ENCODE measurements around the gene RABGAP1L. TPM values are rescaled to one million over a fixed set of nuclear protein-coding genes. Genes with fewer than 3 reads are reported as not detected.
"Not testable (repeated sequence)": the region's sequence is repeated elsewhere in the genome, so short reads cannot be mapped to it uniquely, and the experiment has no call there.

The RABGAP1L gene
- total RNA-seq = 100 to 1,000 TPM in 1 of 2 donors, 10 to 100 TPM in 1; 53.4 to 101 TPM

DNA sequence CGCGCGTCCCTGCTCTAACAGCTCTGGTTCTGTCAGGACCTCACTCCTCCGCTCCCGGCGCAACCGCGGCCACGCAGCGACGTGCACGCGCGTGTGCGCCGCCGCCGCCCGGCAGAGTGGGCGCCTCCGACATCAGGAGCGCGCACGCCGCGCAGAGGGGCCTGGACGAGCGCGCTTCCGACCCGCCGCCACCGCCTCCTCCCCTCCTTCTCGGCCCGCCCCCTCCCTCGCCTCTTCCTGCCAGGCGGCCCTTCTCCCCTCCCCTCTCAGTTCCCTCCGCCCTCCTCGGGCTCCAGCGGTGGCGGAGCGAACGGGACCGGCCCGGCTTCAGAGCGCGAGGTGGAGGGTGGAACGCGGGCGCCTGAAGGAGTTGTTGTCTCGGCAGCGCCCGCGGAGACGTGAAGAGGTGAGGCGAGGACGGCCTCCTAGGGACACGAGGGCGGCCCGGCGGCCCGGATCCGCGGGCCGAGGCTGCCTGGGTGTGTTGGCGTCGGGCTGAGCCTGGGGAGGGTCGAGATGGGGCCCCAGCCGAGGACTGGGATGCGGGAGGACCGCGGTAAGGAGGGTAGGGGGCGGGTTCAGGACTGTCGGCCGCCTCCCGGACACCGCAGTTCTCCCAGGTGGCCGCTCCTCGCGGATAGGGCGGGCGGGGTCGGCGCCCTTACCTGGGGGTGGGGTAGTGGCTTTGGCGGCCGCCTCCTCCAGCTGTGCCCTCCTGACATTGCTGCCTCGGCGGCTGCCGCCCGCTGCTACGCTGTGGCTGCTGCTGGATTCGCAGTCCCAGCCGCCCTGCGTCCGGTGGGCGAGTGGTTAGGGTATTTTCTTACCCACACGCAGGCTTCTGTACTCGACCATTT, at the start of gene RABGAP1L:
Gene RABGAP1L, plus strand, starts transcription at position 269 of the 857 bp plus-strand sequence.
- Mint-ChIP-seq H3K36me3 (no peaks in the 10 kb centered on the region), H3K27me3 (no peaks in the 10 kb centered on the region), H3K4me3 (peak within 1 kb of the TSS; percentile 92), H3K9me3 (no peaks in the 10 kb centered on the region), H3K27ac (peak within 1 kb of the TSS; percentile 80 to 85), H3K4me1 (ENCODE audit: low read depth in 2 of 2) (peaks cover 60 to 78% of the 10 kb centered on the region in 2 donors)
- ATAC-seq = peak; percentile 93 to 97
- DNase-seq (ENCODE audit: low spot score) = peak; percentile 96

DNA sequence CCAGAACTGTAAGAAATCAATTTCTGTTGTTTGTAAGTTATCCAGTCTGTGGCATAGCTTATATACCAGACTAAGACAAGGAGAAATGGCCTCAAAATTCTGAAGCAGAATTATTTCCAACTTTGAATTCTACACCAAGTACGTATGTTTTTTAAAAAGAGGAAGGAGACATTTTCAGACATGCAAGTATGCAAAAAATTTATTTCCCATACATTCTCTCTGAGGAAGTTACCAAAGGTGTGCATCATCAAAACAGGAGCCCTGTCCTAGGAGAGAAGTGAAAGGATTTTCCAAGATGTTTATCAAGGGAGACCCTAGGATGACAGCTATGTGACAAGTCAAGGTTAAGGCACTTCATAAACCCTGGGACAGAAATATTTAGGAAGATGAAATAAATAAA, 49.3 kb upstream of the RABGAP1L start:
- DNase-seq (ENCODE audit: low spot score) = no peak
- H3K36me3 Mint-ChIP-seq = no peaks in the 10 kb centered on the region
- H3K4me3 Mint-ChIP-seq = no peak overlapping the region
- H3K27ac Mint-ChIP-seq = no peak overlapping the region
- H3K4me1 Mint-ChIP-seq (ENCODE audit: low read depth in 2 of 2) = peaks cover 4 to 5% of the 10 kb centered on the region in 2 donors
- no peaks in the 10 kb centered on the region for H3K9me3 Mint-ChIP-seq
- no peak for ATAC-seq
- H3K27me3 Mint-ChIP-seq = peaks cover 11 to 12% of the 10 kb centered on the region in 2 donors

DNA sequence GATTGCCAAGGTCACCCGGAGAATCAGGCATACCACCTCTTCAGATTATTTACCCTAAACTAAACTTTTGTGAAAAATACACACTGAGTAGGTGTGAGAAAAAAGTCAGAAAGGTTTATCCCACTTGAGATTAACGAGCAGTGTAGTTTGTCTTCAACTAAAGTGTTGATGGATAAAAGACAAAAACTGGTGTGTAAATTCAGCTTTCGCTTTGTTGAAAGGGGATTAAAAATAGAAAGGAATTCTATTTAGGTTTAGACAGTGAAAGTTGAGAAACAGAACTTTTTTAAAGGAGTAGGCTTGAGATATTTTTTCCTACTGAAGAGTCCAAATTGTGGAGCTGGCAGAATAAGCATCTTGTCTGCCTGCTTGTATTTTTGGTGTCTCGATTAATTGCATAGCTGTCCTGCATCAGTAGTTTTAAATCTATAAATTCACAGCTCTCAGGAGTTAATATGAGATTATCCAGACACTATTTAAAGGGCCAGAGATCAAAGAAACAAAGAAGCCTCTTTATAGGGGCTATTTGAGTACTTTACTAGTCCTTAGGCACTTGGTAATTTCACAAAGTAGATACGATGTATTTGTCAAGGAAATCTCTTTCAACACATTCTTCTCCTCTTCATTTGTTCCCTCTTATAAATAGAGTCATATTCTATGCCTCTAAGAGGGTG, 46.7 kb upstream of the RABGAP1L start:
- no peak for ATAC-seq
- H3K27ac Mint-ChIP-seq = no peak overlapping the region
- H3K27me3 Mint-ChIP-seq = peaks cover 0 to 7% of the 10 kb centered on the region in 2 donors
- H3K4me3 Mint-ChIP-seq = no peak overlapping the region
- H3K9me3 Mint-ChIP-seq = no peaks in the 10 kb centered on the region
- peaks cover 4 to 5% of the 10 kb centered on the region in 2 donors for H3K4me1 Mint-ChIP-seq (ENCODE audit: low read depth in 2 of 2)
- no peak for DNase-seq (ENCODE audit: low spot score)
- no peaks in the 10 kb centered on the region for H3K36me3 Mint-ChIP-seq

DNA sequence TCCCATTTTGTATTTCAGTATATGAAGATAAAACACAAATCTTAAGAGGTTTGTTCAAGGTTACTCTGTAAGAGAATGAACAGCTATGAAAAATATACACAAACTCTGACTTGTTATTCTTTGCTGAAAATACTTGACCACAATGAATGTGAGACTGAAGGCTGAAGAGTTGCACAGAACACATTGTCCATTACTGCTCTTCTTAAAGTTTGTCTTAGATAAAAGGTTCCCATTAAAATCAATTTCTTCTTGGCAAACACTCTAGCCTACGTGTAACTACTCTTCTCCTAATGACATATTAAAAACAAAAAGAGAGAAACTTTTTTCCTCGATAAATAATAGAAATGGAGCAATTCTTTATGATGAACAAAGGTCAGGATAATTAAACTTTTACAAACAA, 45.2 kb upstream of the RABGAP1L start:
- DNase-seq (ENCODE audit: low spot score) (no peak), ATAC-seq (no peak)
- no peaks in the 10 kb centered on the region for H3K36me3 Mint-ChIP-seq
- H3K4me1 Mint-ChIP-seq (ENCODE audit: low read depth in 2 of 2) = peaks cover 4 to 5% of the 10 kb centered on the region in 2 donors
- no peaks in the 10 kb centered on the region for H3K9me3 Mint-ChIP-seq
- H3K27ac Mint-ChIP-seq = no peak overlapping the region
- H3K4me3 Mint-ChIP-seq = no peak overlapping the region
- H3K27me3 Mint-ChIP-seq = peaks cover 0 to 9% of the 10 kb centered on the region in 2 donors

DNA sequence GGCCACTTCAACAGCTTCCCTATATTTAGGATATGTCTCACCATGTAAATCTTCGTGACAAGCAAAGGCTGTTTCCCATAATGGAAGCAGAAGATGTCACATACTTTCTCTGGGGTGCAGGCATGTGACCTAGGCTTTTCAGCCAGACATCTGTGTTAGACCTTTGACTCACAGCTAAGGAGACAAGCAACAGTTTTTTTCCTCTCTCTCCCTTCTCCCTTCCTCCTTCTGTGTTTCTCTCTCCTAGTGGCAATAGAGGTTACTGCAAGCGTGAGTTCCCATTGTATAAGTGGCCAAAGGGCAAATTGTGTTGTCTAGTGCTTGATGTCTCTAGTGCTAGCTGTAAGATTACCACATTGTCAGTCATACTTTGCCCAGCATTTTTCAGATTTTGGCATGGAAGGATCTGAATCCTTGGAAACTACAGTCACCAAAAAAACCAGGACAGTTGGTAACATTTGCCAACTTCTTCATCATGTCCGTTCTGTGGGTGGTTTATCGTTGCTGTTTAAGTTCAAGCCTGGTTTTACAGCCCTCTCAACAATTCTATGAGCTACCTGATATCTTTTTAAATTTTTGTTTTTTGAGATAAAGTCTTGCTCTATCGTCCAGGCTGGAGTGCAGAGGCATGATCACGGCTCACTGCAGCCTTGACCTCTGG, 44.4 kb upstream of the RABGAP1L start:
- DNase-seq (ENCODE audit: low spot score) (no peak), ATAC-seq (peak; percentile 61 to 79)
- Mint-ChIP-seq H3K4me1 (ENCODE audit: low read depth in 2 of 2) (peaks cover 4 to 5% of the 10 kb centered on the region in 2 donors), H3K36me3 (no peaks in the 10 kb centered on the region), H3K9me3 (no peaks in the 10 kb centered on the region), H3K27ac (no peak overlapping the region), H3K27me3 (peaks cover 0 to 12% of the 10 kb centered on the region in 2 donors), H3K4me3 (no peak overlapping the region)

DNA sequence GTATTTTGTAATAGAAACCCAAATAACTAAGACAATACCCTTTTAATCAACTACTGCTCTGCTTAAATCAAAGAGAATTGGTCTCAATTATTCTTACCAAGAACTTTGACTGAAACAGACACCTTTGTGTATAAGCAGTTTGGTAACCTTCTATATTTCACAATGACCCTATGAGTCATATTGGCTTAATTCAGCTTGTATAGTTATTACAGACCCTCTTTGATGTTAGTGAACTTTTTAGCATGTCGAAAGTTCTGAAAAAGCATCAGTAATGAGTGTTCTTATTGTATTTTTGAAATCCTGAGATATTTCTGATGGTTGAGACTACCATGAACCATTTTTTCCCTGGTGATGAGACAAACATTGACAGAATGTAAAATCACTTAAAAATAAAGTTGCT, 43.3 kb upstream of the RABGAP1L start:
- Mint-ChIP-seq H3K36me3 (no peaks in the 10 kb centered on the region), H3K9me3 (no peaks in the 10 kb centered on the region), H3K4me1 (ENCODE audit: low read depth in 2 of 2) (peaks cover 4 to 5% of the 10 kb centered on the region in 2 donors), H3K4me3 (no peak overlapping the region), H3K27ac (no peak overlapping the region), H3K27me3 (peaks cover 0 to 12% of the 10 kb centered on the region in 2 donors)
- no peak for DNase-seq (ENCODE audit: low spot score)
- peak in 1 of 2 donors; percentile 70 for ATAC-seq

DNA sequence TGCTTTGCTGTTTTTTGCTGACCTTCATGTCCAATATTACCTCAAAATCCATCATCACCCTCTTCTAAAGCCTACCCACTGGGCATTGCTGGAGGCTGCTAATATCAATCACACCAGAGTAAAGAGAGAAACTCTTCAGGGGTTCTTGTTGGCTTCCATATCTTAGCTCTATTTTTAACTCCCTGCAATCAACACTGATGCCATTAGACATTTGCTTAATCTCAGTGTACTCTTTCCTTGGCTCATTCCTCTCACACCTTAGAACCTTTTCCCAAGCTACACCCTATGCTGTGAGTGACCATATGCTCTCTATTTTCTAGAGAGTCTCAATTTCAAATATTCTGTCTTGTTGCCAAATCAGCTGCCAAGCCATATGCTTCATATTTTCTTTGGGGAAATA, 40.6 kb upstream of the RABGAP1L start:
- H3K27ac Mint-ChIP-seq = no peak overlapping the region
- H3K27me3 Mint-ChIP-seq = peaks cover 0 to 7% of the 10 kb centered on the region in 2 donors
- peaks cover under 1% of the 10 kb centered on the region for H3K36me3 Mint-ChIP-seq
- DNase-seq (ENCODE audit: low spot score) = no peak
- ATAC-seq = no peak
- no peak overlapping the region for H3K4me3 Mint-ChIP-seq
- H3K9me3 Mint-ChIP-seq = peaks cover 5% of the 10 kb centered on the region
- peaks cover 4 to 5% of the 10 kb centered on the region in 2 donors for H3K4me1 Mint-ChIP-seq (ENCODE audit: low read depth in 2 of 2)

DNA sequence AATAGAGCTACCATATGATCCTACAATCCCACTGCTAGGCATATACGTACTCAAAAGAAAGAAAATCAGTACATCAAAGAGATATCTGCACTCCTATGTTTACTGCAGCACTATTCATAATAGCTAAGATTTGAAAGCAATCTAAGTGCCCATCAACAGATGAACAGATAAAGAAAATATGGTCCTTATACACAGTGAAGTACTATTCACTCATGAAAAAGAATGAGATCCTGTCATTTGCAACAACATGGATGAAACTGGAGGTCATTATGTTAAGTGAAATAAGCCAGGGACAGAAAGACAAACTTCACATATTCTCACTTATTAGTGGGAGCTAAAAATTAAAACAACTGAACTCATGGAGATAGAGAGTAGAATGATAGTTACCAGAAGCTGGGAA, 37.0 kb upstream of the RABGAP1L start:
- not testable (repeated sequence) for H3K4me1 Mint-ChIP-seq (ENCODE audit: low read depth in 2 of 2); H3K4me3 Mint-ChIP-seq; DNase-seq (ENCODE audit: low spot score); H3K27ac Mint-ChIP-seq; H3K27me3 Mint-ChIP-seq; ATAC-seq
- Mint-ChIP-seq H3K36me3 (peaks cover 17% of the 10 kb centered on the region), H3K9me3 (peaks cover 18% of the 10 kb centered on the region)

DNA sequence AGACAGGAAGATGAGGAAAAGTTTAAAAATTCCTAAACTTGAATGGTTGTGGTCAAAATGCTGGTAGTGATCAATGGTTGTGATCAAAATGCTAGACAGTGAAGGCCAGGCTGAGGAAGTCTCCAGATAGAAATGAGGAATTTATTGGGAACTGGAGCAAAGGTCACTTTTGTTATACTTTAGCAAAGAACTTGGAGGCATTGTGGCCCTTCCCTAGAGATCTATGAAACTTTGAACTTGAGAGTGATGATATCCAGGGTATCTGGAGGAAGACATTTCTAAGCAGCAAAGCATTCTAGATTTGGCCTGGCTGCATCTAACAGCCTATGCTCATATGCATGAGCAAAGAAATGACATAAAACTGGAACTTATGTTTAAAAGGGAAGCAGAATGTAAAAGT, 35.5 kb upstream of the RABGAP1L start:
- no peak for ATAC-seq
- H3K9me3 Mint-ChIP-seq = peaks cover 18% of the 10 kb centered on the region
- peaks cover 5 to 10% of the 10 kb centered on the region in 2 donors for H3K27me3 Mint-ChIP-seq
- no peaks in the 10 kb centered on the region for H3K4me1 Mint-ChIP-seq (ENCODE audit: low read depth in 2 of 2)
- peaks cover 18% of the 10 kb centered on the region for H3K36me3 Mint-ChIP-seq
- H3K27ac Mint-ChIP-seq = no peak overlapping the region
- H3K4me3 Mint-ChIP-seq = no peak overlapping the region
- DNase-seq (ENCODE audit: low spot score) = no peak

DNA sequence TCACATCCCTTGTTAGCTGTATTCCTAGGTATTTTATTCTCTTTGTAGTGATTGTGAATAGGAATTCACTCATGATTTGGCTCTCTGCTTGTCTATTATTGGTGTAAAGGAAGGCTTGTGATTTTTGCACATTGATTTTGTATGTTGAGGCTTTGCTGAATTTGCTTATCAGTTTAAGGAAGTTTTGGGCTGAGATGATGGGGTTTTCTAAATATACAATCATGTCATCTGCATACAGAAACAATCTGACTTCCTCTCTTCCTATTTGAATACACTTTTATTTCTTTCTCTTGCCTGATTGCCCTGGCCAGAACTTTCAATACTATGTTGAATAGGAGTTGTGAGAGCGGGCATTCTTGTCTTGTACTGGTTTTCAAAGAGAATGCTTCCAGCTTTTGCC, 32.1 kb upstream of the RABGAP1L start:
- Mint-ChIP-seq H3K27me3 (peaks cover 10 to 18% of the 10 kb centered on the region in 2 donors), H3K36me3 (peaks cover 27% of the 10 kb centered on the region), H3K9me3 (peaks cover 18% of the 10 kb centered on the region)
- ATAC-seq; H3K4me1 Mint-ChIP-seq (ENCODE audit: low read depth in 2 of 2); H3K27ac Mint-ChIP-seq; H3K4me3 Mint-ChIP-seq; DNase-seq (ENCODE audit: low spot score): not testable (repeated sequence)

DNA sequence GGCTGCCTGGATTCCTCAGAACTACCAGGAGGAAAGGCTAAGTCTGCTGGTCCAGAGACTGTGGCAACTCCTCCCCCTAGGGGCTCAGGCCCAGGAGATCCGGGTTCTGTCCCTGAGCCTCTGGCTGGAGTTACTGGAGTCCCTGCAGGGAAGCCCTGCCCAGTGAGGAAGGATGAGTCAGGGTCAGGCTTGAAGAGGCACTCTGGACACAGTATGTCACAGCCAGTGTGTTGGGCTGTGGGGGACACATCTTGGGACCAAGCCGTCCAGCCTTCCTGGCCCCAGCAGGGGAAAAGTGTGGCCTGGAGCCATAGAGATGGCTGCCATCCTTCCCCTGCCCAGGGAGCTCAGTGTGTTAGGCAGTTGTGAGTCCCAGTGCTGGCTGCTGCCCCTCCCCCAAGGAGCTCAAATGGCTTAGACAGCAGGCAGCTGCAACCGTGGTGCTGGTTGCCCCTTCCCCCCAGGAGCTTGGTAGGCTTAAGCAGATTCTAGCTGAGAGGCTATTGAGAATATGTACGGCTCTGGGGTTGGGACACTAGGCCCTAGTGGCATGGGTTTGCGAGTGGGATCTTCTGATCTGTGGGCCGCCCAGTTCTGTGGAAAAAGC, 28.2 kb upstream of the RABGAP1L start:
- H3K27ac Mint-ChIP-seq = no peak overlapping the region
- peaks cover 10 to 18% of the 10 kb centered on the region in 2 donors for H3K27me3 Mint-ChIP-seq
- H3K36me3 Mint-ChIP-seq = peaks cover 22% of the 10 kb centered on the region
- DNase-seq (ENCODE audit: low spot score) (no peak), ATAC-seq (no peak)
- H3K4me1 Mint-ChIP-seq (ENCODE audit: low read depth in 2 of 2) = no peaks in the 10 kb centered on the region
- H3K9me3 Mint-ChIP-seq = peaks cover 6% of the 10 kb centered on the region
- no peak overlapping the region for H3K4me3 Mint-ChIP-seq

DNA sequence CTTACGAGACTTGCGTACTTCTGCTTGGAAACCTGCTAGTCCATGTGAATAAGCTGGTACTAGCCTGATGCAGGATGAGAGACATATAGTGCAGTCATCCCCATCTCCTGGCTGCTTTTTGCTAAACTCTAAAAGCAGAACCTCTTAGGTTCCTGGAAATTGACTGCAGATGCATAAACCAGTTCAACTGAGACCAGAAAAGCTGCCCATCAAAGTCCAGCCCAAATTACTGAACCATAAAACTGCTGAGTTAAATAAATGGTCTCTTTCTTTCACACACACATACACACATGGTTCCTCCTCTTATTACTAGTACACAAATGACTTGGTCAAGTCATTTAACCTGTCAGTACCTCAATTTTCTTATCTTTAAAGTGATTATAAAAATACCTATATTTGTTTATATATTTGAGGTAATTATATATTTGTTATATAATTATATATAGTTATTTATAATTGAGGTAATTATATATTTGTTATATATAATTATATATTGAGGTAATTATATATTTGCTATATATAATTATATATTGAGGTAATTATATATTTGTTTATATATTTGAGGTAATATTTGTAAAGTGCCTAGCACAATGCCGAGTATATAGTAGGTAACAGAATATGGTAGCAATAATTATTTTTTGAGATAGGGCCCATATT, 25.2 kb upstream of the RABGAP1L start:
- no peak for DNase-seq (ENCODE audit: low spot score)
- Mint-ChIP-seq H3K27me3 (peaks cover 5 to 12% of the 10 kb centered on the region in 2 donors), H3K27ac (no peak overlapping the region), H3K36me3 (peaks cover 9% of the 10 kb centered on the region), H3K9me3 (no peaks in the 10 kb centered on the region), H3K4me1 (ENCODE audit: low read depth in 2 of 2) (no peaks in the 10 kb centered on the region), H3K4me3 (no peak overlapping the region)
- no peak for ATAC-seq

DNA sequence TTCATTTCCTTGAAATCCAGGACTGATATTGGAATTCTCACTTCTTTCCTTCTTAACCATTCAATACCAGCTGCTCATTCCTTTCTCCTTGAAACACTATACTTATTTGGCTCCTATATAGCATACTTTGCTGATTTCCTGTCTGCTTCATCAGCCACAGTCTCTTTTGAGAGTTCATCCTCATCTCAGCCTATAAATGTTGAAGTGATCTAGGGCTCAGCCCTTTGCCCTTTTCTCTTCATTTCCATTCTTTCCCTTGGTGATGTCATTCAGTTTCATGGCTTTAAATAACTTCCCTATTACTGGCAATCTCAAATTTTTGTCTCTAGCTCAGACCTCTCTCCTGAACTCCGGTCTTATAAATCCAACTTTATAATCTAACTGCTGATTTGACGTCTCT, 24.1 kb upstream of the RABGAP1L start:
- Mint-ChIP-seq H3K4me3 (no peak overlapping the region), H3K36me3 (peaks cover 4% of the 10 kb centered on the region)
- no peak for ATAC-seq

More for the DNA sequence above, 24.1 kb upstream of the RABGAP1L start:
- DNase-seq (ENCODE audit: low spot score) = no peak
- no peaks in the 10 kb centered on the region for H3K9me3 Mint-ChIP-seq
- peaks cover 3 to 4% of the 10 kb centered on the region in 2 donors for H3K27me3 Mint-ChIP-seq
- H3K4me1 Mint-ChIP-seq (ENCODE audit: low read depth in 2 of 2) = no peaks in the 10 kb centered on the region
- H3K27ac Mint-ChIP-seq = no peak overlapping the region

All from natural killer cell treated with Interleukin-12 subunit alpha and Interleukin-12 subunit beta and Interleukin-15 and Interleukin-18, amount 100 ng/mL, for 72 hours (primary cell).